Measurements from ENCODE around the gene EYA4.
"Not testable (repeated sequence)": the region's sequence is repeated elsewhere in the genome, so short reads cannot be mapped to it uniquely, and the experiment has no call there.

EYA4 gene

DNA sequence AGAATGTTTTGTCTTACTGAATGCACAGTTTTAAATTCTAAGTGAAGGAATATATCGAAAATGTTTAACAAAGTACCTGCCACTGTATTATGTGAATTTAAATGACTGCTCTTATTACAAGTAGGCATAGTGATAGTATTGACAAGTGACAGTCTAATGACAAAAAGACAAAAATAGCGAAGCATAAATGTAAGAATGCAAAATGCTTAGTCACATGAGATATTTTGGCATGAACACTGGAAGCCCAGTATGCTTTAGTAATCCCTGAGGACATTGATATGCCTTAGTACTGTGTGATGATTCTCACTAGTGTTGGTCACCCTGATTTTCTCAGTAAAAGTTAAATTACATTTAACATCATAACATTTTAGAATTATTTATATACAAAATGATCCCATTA is 153.5 kb downstream of the EYA4 start:
- in situ Hi-C loops (cut with MboI; ENCODE audit: low pct_unique_long_range_greater_than_20kb, low sequenced_read_pairs, unreplicated experiment), result no loop called here
- DNase-seq (ENCODE audit: low spot score), result no peak
- TF ChIP-seq, protein P1, sequence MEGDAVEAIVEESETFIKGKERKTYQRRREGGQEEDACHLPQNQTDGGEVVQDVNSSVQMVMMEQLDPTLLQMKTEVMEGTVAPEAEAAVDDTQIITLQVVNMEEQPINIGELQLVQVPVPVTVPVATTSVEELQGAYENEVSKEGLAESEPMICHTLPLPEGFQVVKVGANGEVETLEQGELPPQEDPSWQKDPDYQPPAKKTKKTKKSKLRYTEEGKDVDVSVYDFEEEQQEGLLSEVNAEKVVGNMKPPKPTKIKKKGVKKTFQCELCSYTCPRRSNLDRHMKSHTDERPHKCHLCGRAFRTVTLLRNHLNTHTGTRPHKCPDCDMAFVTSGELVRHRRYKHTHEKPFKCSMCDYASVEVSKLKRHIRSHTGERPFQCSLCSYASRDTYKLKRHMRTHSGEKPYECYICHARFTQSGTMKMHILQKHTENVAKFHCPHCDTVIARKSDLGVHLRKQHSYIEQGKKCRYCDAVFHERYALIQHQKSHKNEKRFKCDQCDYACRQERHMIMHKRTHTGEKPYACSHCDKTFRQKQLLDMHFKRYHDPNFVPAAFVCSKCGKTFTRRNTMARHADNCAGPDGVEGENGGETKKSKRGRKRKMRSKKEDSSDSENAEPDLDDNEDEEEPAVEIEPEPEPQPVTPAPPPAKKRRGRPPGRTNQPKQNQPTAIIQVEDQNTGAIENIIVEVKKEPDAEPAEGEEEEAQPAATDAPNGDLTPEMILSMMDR (IDR thresholded peaks at IDR 0.05; ENCODE audit: extremely low read depth, insufficient read depth, missing control alignments), result no peak

DNA sequence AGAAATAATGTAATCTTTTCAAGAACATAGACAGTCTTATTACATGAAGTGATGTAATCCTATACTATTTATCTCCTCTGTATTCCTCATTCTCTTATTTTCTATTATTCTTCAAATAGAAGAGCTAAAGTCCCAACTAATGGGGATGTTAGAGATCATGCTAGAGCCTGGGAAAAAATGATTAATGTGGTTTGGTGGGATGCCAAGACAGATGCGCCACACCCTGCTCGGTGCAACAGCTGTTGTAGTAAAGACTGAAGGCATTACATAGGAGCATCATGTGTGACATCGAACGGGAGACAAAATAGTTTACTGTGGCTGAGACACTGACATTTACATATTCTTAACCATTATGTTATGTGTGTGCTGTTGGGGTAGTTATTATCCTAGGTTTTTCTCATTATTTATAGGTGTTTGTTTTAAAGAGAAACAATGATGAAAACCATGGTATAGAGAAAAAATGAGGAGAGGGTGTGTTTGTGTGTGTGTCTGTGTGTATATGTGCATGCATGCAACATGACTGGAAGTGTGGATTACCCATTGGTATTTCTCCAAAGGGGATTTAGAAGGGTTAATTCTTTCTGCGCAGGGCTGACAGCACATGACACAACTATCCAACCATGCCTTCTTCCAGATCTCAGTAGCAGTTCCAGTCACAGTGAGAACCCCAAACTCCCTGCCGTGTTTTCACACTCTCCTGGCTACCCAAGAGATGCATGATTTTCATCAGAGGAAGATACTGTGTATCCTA is 155.3 kb downstream of the EYA4 start:
- DNase-seq (ENCODE audit: low spot score), result no peak
- in situ Hi-C loops (cut with MboI; ENCODE audit: low pct_unique_long_range_greater_than_20kb, low sequenced_read_pairs, unreplicated experiment), result no loop called here
- TF ChIP-seq, protein P1 (IDR thresholded peaks at IDR 0.05; ENCODE audit: extremely low read depth, insufficient read depth, missing control alignments), result no peak

DNA sequence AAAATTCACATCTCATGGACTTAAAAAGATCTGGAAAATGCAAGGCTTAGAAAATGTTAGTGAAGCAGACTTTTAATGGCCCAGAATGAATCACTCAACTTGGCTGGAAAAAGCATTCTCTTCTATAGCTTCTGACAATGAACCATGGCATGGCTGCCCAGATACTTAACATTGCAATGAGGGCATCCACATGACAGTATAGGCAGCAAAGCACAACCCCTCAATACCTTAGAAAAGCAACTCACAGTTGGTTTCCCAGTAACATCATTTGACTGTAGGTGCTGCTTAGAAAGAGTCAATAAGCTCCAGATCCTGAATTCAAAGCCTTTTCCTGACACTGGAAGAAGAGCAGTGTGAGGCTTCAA is 155.8 kb downstream of the EYA4 start:
- TF ChIP-seq, protein P1 (IDR thresholded peaks at IDR 0.05; ENCODE audit: extremely low read depth, insufficient read depth, missing control alignments), result no peak
- in situ Hi-C loops (cut with MboI; ENCODE audit: low pct_unique_long_range_greater_than_20kb, low sequenced_read_pairs, unreplicated experiment), result no loop called here
- no peak for DNase-seq (ENCODE audit: low spot score)

DNA sequence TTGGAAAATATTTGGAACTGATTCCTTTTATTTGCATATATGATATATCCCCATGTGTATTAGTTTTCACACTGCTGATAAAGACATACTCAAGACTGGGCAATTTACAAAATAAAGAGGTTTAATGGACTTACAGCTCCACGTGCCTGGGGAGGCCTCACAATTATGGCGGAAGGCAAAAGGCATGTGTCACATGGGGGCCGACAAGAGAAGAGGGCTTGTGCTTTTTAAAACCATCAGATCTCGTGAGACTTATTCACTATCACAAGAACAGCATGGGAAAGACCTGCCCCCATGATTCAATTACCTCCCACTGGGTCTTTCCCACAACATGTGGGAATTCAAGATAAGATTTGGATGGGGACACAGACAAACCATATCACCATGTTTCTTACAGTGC is 156.4 kb downstream of the EYA4 start:
- in situ Hi-C loops (cut with MboI; ENCODE audit: low pct_unique_long_range_greater_than_20kb, low sequenced_read_pairs, unreplicated experiment); DNase-seq (ENCODE audit: low spot score): not testable (repeated sequence)

DNA sequence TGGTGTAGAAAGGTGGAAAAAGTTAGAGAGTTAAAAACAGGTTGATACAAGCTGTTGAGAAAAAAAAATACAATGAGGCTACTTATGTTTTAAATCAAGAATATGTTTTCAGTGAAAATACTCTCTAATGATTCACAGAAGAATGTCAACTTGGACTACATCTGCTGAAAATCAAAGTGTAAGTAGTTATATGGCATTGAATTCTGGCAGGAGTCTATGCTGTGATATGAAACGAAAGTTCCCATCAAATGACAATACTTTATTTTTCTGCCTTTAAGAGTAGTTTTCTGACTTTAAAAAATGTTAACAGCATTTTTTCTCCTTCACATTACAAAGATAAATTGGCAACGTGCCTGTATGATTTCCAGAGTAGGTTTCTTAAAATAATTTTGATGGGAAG is 158.3 kb downstream of the EYA4 start:
- TF ChIP-seq, protein P1 (IDR thresholded peaks at IDR 0.05; ENCODE audit: extremely low read depth, insufficient read depth, missing control alignments), result no peak
- DNase-seq (ENCODE audit: low spot score), result no peak
- in situ Hi-C loops (cut with MboI; ENCODE audit: low pct_unique_long_range_greater_than_20kb, low sequenced_read_pairs, unreplicated experiment), result no loop called here

DNA sequence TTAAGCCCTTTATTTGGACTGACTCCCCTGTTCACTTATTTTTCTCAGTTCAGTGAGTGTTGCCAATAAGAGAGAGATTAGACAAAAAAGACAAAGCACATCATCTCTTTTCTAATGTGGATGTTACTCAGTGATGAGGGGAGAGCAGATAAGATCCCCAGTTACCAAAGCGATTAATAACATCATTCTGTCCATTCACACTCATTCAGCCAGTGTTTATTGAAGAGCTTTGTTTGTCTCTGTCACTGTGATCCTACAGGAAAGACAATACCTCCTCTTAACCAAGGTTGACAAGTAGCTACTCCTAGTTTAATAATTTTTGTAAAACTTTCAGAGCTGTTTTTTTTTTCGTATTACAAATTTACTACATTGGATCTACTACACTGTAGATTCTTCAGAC is 163.0 kb downstream of the EYA4 start:
- TF ChIP-seq, protein P1 (IDR thresholded peaks at IDR 0.05; ENCODE audit: extremely low read depth, insufficient read depth, missing control alignments), result no peak
- in situ Hi-C loops (cut with MboI; ENCODE audit: low pct_unique_long_range_greater_than_20kb, low sequenced_read_pairs, unreplicated experiment), result no loop called here
- DNase-seq (ENCODE audit: low spot score), result no peak

DNA sequence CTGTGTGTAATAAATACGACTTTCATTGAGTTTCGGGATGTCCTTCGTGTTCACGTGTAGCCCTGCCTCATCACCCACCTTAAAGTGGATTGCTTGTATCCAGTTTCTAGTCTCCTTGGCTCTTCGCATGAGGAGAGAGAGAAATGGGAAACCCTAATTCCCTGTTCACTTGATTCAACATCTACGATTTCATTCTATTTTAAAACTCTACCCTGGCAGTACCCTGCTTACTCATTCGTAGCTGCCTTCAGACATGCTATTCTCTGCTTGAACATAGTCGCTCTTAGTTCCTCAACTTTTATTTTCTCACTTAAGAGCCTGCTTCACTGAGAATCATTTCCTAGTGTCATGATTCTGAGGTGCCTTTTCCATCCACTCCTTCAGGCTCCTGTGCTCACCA is 163.6 kb downstream of the EYA4 start:
- TF ChIP-seq, protein P1 (IDR thresholded peaks at IDR 0.05; ENCODE audit: extremely low read depth, insufficient read depth, missing control alignments), result no peak
- in situ Hi-C loops (cut with MboI; ENCODE audit: low pct_unique_long_range_greater_than_20kb, low sequenced_read_pairs, unreplicated experiment), result no loop called here
- DNase-seq (ENCODE audit: low spot score), result no peak
